Skeletal muscle satellite cell (primary cell): ENCODE measurements around the gene SLC9A7.

Source experiments
- H3K27me3 ChIP-seq: 2 replicates; pipeline ENCODE4 v1.7.0; 2013; ENCODE audit warnings: low read length; ENCODE audit not compliant: control insufficient read depth, insufficient read depth
- H3K36me3 ChIP-seq: 2 replicates; pipeline ENCODE4 v1.7.0; 2013; ENCODE audit warnings: mild to moderate bottlenecking, control low read depth, low read length; ENCODE audit not compliant: insufficient read depth
- H3K4me1 ChIP-seq: 2 replicates; pipeline ENCODE4 v1.7.0; 2013; ENCODE audit warnings: low read length; ENCODE audit not compliant: control insufficient read depth, insufficient read depth
- H3K4me2 ChIP-seq: 2 replicates; pipeline ENCODE4 v1.7.0; 2013; ENCODE audit warnings: mild to moderate bottlenecking, low read length
- H3K4me3 ChIP-seq: 2 replicates; pipeline ENCODE4 v1.7.0; 2013; ENCODE audit warnings: low read length
- H3K9ac ChIP-seq: 2 replicates; pipeline ENCODE4 v1.7.0; 2013; ENCODE audit warnings: mild to moderate bottlenecking, low read depth, low read length, moderate library complexity
- H3K9me3 ChIP-seq: replicated peaks from 2 replicates; pipeline ENCODE4 v1.7.0; 2013; ENCODE audit warnings: mild to moderate bottlenecking, control low read depth, low read length

Gene SLC9A7

GRCh38 chrX:46576458-46576857, 182.5 kb downstream of the SLC9A7 start:
- H3K4me1 ChIP-seq = peaks cover 17% of the 10 kb centered on the region
- no peaks in the 10 kb centered on the region for H3K27me3 ChIP-seq
- no peaks in the 10 kb centered on the region for H3K9me3 ChIP-seq
- peak overlapping the region; percentile 77 for H3K4me3 ChIP-seq
- peak overlapping the region; percentile 69 for H3K9ac ChIP-seq
- H3K4me2 ChIP-seq = peak overlapping the region; percentile 86
- no peaks in the 10 kb centered on the region for H3K36me3 ChIP-seq

- peak overlapping the region; percentile 69 for H3K9ac ChIP-seq
- no peaks in the 10 kb centered on the region for H3K27me3 ChIP-seq
- no peaks in the 10 kb centered on the region for H3K9me3 ChIP-seq
- peak overlapping the region; percentile 77 for H3K4me3 ChIP-seq
- peaks cover 17% of the 10 kb centered on the region for H3K4me1 ChIP-seq
- no peaks in the 10 kb centered on the region for H3K36me3 ChIP-seq
- H3K4me2 ChIP-seq = peak overlapping the region; percentile 86
Measured at GRCh38 chrX:46575991-46576392, 182.9 kb downstream of the SLC9A7 start.

GRCh38 chrX:46575586-46575985, 183.3 kb downstream of the SLC9A7 start:
- Histone ChIP-seq H3K36me3 (no peaks in the 10 kb centered on the region), H3K4me2 (peak overlapping the region; percentile 86), H3K27me3 (no peaks in the 10 kb centered on the region), H3K4me1 (peaks cover 17% of the 10 kb centered on the region), H3K9ac (peak overlapping the region; percentile 69), H3K9me3 (no peaks in the 10 kb centered on the region), H3K4me3 (peak overlapping the region; percentile 77)

- peak overlapping the region; percentile 86 for H3K4me2 ChIP-seq
- H3K36me3 ChIP-seq = no peaks in the 10 kb centered on the region
- peak overlapping the region; percentile 69 for H3K9ac ChIP-seq
- peaks cover 17% of the 10 kb centered on the region for H3K4me1 ChIP-seq
- peak overlapping the region; percentile 77 for H3K4me3 ChIP-seq
- no peaks in the 10 kb centered on the region for H3K9me3 ChIP-seq
- no peaks in the 10 kb centered on the region for H3K27me3 ChIP-seq
Measured at GRCh38 chrX:46574774-46575381, 184.0 kb downstream of the SLC9A7 start.

- Histone ChIP-seq H3K9ac (peak overlapping the region; percentile 69), H3K36me3 (no peaks in the 10 kb centered on the region), H3K9me3 (no peaks in the 10 kb centered on the region), H3K27me3 (no peaks in the 10 kb centered on the region), H3K4me2 (peak overlapping the region; percentile 86), H3K4me1 (peaks cover 17% of the 10 kb centered on the region), H3K4me3 (peak overlapping the region; percentile 77)
Measured at GRCh38 chrX:46573892-46574773, 184.8 kb downstream of the SLC9A7 start.

GRCh38 chrX:46573331-46573891, 185.5 kb downstream of the SLC9A7 start, which contains the start of gene CHST7:
TSS of gene CHST7 (plus strand) at chrX:46573765. CDS start at chrX:46573932, 167 bp downstream.
- Histone ChIP-seq H3K4me3 (peak within 1 kb of the TSS; percentile 77), H3K27me3 (no peaks in the 10 kb centered on the region), H3K9ac (peak within 1 kb of the TSS; percentile 69), H3K36me3 (no peaks in the 10 kb centered on the region), H3K9me3 (no peaks in the 10 kb centered on the region), H3K4me2 (peak within 1 kb of the TSS; percentile 86), H3K4me1 (peaks cover 17% of the 10 kb centered on the region)

GRCh38 chrX:46572340-46572936, 186.5 kb downstream of the SLC9A7 start:
- H3K4me3 ChIP-seq = no peak overlapping the region
- no peaks in the 10 kb centered on the region for H3K9me3 ChIP-seq
- H3K4me2 ChIP-seq = no peak overlapping the region
- peaks cover 10% of the 10 kb centered on the region for H3K4me1 ChIP-seq
- H3K27me3 ChIP-seq = no peaks in the 10 kb centered on the region
- no peaks in the 10 kb centered on the region for H3K36me3 ChIP-seq
- H3K9ac ChIP-seq = no peak overlapping the region

GRCh38 chrX:46571423-46572339, 187.2 kb downstream of the SLC9A7 start:
- no peaks in the 10 kb centered on the region for H3K36me3 ChIP-seq
- no peaks in the 10 kb centered on the region for H3K27me3 ChIP-seq
- H3K9me3 ChIP-seq = no peaks in the 10 kb centered on the region
- H3K9ac ChIP-seq = no peak overlapping the region
- H3K4me1 ChIP-seq = peaks cover 3% of the 10 kb centered on the region
- H3K4me2 ChIP-seq = no peak overlapping the region
- H3K4me3 ChIP-seq = no peak overlapping the region

- Histone ChIP-seq H3K4me3 (no peak overlapping the region), H3K9ac (no peak overlapping the region), H3K4me1 (peaks cover 3% of the 10 kb centered on the region), H3K27me3 (no peaks in the 10 kb centered on the region), H3K9me3 (no peaks in the 10 kb centered on the region), H3K36me3 (no peaks in the 10 kb centered on the region), H3K4me2 (no peak overlapping the region)
Measured at GRCh38 chrX:46569621-46570020, 189.3 kb downstream of the SLC9A7 start.

- no peak overlapping the region for H3K9ac ChIP-seq
- H3K4me2 ChIP-seq = no peak overlapping the region
- H3K36me3 ChIP-seq = no peaks in the 10 kb centered on the region
- H3K9me3 ChIP-seq = no peaks in the 10 kb centered on the region
- no peak overlapping the region for H3K4me3 ChIP-seq
- no peaks in the 10 kb centered on the region for H3K4me1 ChIP-seq
- H3K27me3 ChIP-seq = no peaks in the 10 kb centered on the region
Measured at GRCh38 chrX:46567388-46567787, 191.5 kb downstream of the SLC9A7 start.
